H9 (cell line): ENCODE results near the gene APOBEC3G. TPM values are rescaled to one million over a fixed set of nuclear protein-coding genes. Genes with fewer than 3 reads are reported as not detected.
"Not testable (repeated sequence)": the region's sequence is repeated elsewhere in the genome, so short reads cannot be mapped to it uniquely, and the experiment has no call there.

Source experiments
- DNase-seq: peaks from one replicate; pipeline ENCODE4 v3.0.0-alpha.2; 2017
- H2AFZ ChIP-seq: one replicate; pipeline ENCODE4 v1.6.1; 2013; ENCODE audit warnings: mild to moderate bottlenecking, low read length, control low read depth, moderate library complexity
- H2AK5ac ChIP-seq: 2 replicates; pipeline ENCODE4 v1.6.1; 2013; ENCODE audit warnings: low read length, control low read depth, mixed read lengths; ENCODE audit not compliant: insufficient read length
- H2BK120ac ChIP-seq: one replicate; pipeline ENCODE4 v1.6.1; 2013; ENCODE audit warnings: low read depth, mild to moderate bottlenecking, low read length, control low read depth, inconsistent platforms; ENCODE audit not compliant: poor library complexity, severe bottlenecking
- H2BK12ac ChIP-seq: 2 replicates; pipeline ENCODE4 v1.6.1; 2013; ENCODE audit warnings: low read length, control low read depth, mixed read lengths, low read depth; ENCODE audit not compliant: insufficient read length
- H2BK15ac ChIP-seq: 2 replicates; pipeline ENCODE4 v1.6.1; 2013; ENCODE audit warnings: low read depth, low read length, control low read depth
- H2BK20ac ChIP-seq: one replicate; pipeline ENCODE4 v1.6.1; 2013; ENCODE audit warnings: low read depth, mild to moderate bottlenecking, low read length, control low read depth, inconsistent platforms; ENCODE audit not compliant: poor library complexity, severe bottlenecking
- H2BK5ac ChIP-seq: 2 replicates; pipeline ENCODE4 v1.6.1; 2013; ENCODE audit warnings: low read length, control low read depth, mixed read lengths; ENCODE audit not compliant: insufficient read length
- H3K14ac ChIP-seq: 2 replicates; pipeline ENCODE4 v1.6.1; 2013; ENCODE audit warnings: low read length, control low read depth; ENCODE audit not compliant: insufficient read depth
- H3K18ac ChIP-seq: 2 replicates; pipeline ENCODE4 v1.6.1; 2013; ENCODE audit warnings: low read depth, mild to moderate bottlenecking, mixed read lengths, low read length, control low read depth; ENCODE audit not compliant: insufficient read length
- H3K23ac ChIP-seq: 2 replicates; pipeline ENCODE4 v1.6.1; 2013; ENCODE audit warnings: low read length, control low read depth, mixed read lengths, low read depth; ENCODE audit not compliant: insufficient read length
- H3K23me2 ChIP-seq: 2 replicates; pipeline ENCODE4 v1.6.1; 2013; ENCODE audit warnings: low read depth, mild to moderate bottlenecking, mixed read lengths, low read length, control low read depth; ENCODE audit not compliant: insufficient read length, poor library complexity, severe bottlenecking
- H3K27ac ChIP-seq: 2 replicates; pipeline ENCODE4 v1.5.1; 2013; ENCODE audit warnings: low read length, control low read depth, mixed read lengths, low read depth; ENCODE audit not compliant: insufficient read length
- H3K27me3 ChIP-seq: 2 replicates; pipeline ENCODE4 v1.6.1; 2013; ENCODE audit warnings: low read length, control low read depth, inconsistent platforms; ENCODE audit not compliant: insufficient read depth
- H3K4ac ChIP-seq: 2 replicates; pipeline ENCODE4 v1.6.1; 2013; ENCODE audit warnings: low read depth, mild to moderate bottlenecking, control low read depth, inconsistent platforms, low read length, moderate library complexity
- H3K4me1 ChIP-seq: 2 replicates; pipeline ENCODE4 v1.6.1; 2013; ENCODE audit warnings: low read length, control low read depth, inconsistent platforms; ENCODE audit not compliant: insufficient read depth
- H3K4me2 ChIP-seq: 2 replicates; pipeline ENCODE4 v1.6.1; 2013; ENCODE audit warnings: low read length, control low read depth, mixed read lengths; ENCODE audit not compliant: insufficient read length, insufficient read depth
- H3K56ac ChIP-seq: 2 replicates; pipeline ENCODE4 v1.6.1; 2013; ENCODE audit warnings: low read depth, mild to moderate bottlenecking, mixed read lengths, low read length, control low read depth; ENCODE audit not compliant: insufficient read length
- H3K79me1 ChIP-seq: 2 replicates; pipeline ENCODE4 v1.6.1; 2013; ENCODE audit warnings: low read depth, mild to moderate bottlenecking, moderate library complexity, low read length, control low read depth, inconsistent platforms; ENCODE audit not compliant: insufficient read depth, poor library complexity, severe bottlenecking
- H3K79me2 ChIP-seq: 2 replicates; pipeline ENCODE4 v1.6.1; 2013; ENCODE audit warnings: low read length, control low read depth, inconsistent platforms; ENCODE audit not compliant: insufficient read depth
- H3K9ac ChIP-seq: 2 replicates; pipeline ENCODE4 v1.6.1; 2013; ENCODE audit warnings: low read length, control low read depth, mixed read lengths; ENCODE audit not compliant: insufficient read length; ENCODE audit errors: extremely low read depth
- H3K9me3 ChIP-seq: one replicate; pipeline ENCODE4 v1.6.1; 2013; ENCODE audit warnings: low read depth, low read length, inconsistent platforms; ENCODE audit not compliant: control insufficient read depth
- H3T11ph ChIP-seq: one replicate; pipeline ENCODE4 v1.6.1; 2013; ENCODE audit warnings: mild to moderate bottlenecking, low read length, control low read depth, inconsistent platforms
- H4K20me1 ChIP-seq: one replicate; pipeline ENCODE4 v1.6.1; 2013; ENCODE audit not compliant: control insufficient read depth, insufficient read length, insufficient read depth
- H4K5ac ChIP-seq: 2 replicates; pipeline ENCODE4 v1.6.1; 2013; ENCODE audit warnings: low read depth, mild to moderate bottlenecking, mixed read lengths, low read length, control low read depth; ENCODE audit not compliant: insufficient read length
- H4K8ac ChIP-seq: replicated peaks from 2 replicates; pipeline ENCODE4 v1.6.1; 2013; ENCODE audit warnings: low read length, control low read depth, mixed read lengths, low read depth; ENCODE audit not compliant: insufficient read length
- H4K91ac ChIP-seq: 2 replicates; pipeline ENCODE4 v1.6.1; 2013; ENCODE audit warnings: low read depth, mild to moderate bottlenecking, moderate library complexity, mixed read lengths, low read length, control low read depth; ENCODE audit not compliant: insufficient read length
- H3K27ac Mint-ChIP-seq, 3 experiments: 2 replicates in 2 of 3; 3 replicates in 1 of 3; pipeline ENCODE4 v1.8.0; 2020 to 2021; ENCODE audit warnings: mixed read lengths in 3 of 3, mild to moderate bottlenecking in 1 of 3, moderate library complexity in 1 of 3
- H3K27me3 Mint-ChIP-seq: 2 replicates; pipeline ENCODE4 v1.8.0; 2021; ENCODE audit warnings: low read depth, mild to moderate bottlenecking, moderate library complexity, mixed read lengths
- H3K36me3 Mint-ChIP-seq, 3 experiments: 2 replicates in 2 of 3; 3 replicates in 1 of 3; pipeline ENCODE4 v1.8.0; 2020 to 2021; ENCODE audit warnings: low read depth in 3 of 3, mixed read lengths in 3 of 3; ENCODE audit not compliant: insufficient read depth in 1 of 3
- H3K4me1 Mint-ChIP-seq, 2 experiments: 2 replicates each; pipeline ENCODE4 v1.8.0; 2020; ENCODE audit warnings: mixed read lengths in 2 of 2
- H3K4me3 Mint-ChIP-seq, 2 experiments: 2 replicates in 1 of 2; 3 replicates in 1 of 2; pipeline ENCODE4 v1.8.0; 2020 to 2021; ENCODE audit warnings: mild to moderate bottlenecking in 2 of 2, mixed read lengths in 2 of 2, moderate library complexity in 1 of 2
- H3K9me3 Mint-ChIP-seq, 2 experiments: 2 replicates in 1 of 2; 3 replicates in 1 of 2; pipeline ENCODE4 v1.8.0; 2020; ENCODE audit warnings: mild to moderate bottlenecking in 2 of 2, mixed read lengths in 2 of 2, moderate library complexity in 1 of 2
- WGBS: extraction: QIAGEN DNeasy Blood & Tissue Kit; methylation state at CpG from one replicate; pipeline ENCODE4 v1.1.7; 2013; ENCODE audit warnings: missing lambda C conversion rate, low lambda C conversion rate, mixed read lengths; ENCODE audit not compliant: insufficient read length; ENCODE audit errors: extremely low coverage; 5-methylcytosine and 5-hydroxymethylcytosine counted together
- total RNA-seq: library from RNA; stranded (reverse); gene quantifications from 2 replicates; pipeline ENCODE4 v1.2.1, GENCODE V29; 2021

APOBEC3G gene
- total RNA-seq, 1 experiment from 2014 or later, result 2.4 TPM

DNA sequence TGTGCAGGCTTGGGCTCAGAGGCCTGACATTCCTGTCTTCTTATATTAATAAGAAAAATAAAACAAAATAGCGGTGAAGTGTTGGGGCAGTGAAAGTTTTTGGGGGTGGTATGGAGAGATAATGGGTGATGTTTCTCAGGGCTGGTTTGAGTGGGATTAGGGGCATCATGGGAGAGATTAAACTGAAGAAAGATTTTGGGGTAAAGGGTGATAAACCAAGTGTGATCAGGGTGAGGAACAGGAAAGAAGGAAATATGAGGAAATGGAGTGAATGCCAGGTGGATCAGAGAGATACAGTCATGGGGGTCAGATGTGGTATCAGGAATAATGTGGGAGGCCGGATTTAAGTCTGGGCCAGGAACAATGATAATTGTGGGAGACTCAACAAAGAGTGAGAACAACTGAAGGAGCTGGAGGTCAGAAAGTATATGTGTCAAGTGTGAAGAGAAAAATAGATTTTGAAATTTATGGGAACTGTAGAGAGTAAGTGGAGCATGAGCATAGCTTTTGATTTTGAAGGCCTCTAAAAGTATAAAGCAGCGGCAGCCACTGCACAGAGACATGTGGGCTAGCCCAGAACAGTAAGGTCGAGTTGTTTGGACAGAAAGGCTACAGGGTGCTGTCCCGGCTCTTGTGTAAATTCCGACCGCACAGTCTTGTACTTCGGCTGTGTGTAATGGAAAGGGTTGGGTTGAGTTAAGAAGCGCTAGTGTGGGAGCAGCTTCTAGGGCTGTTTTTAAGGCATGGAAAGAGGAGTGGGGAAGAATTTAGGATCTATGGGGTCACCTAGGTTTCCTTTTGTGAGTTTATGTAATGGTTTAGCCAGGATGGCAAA, 10.4 kb upstream of the APOBEC3G start:
- H3K23me2 ChIP-seq, H4K91ac ChIP-seq, H3K9me3 ChIP-seq, H3K27ac ChIP-seq, H2BK120ac ChIP-seq, H3K14ac ChIP-seq, H2BK20ac ChIP-seq, H3K4me1 ChIP-seq, H3K4ac ChIP-seq, H3K27me3 Mint-ChIP-seq, H2BK12ac ChIP-seq, H3K18ac ChIP-seq, H4K5ac ChIP-seq, H4K20me1 ChIP-seq, H4K8ac ChIP-seq, H3K27me3 ChIP-seq, H3K79me2 ChIP-seq, H3K9ac ChIP-seq, H3K4me3 Mint-ChIP-seq, H3T11ph ChIP-seq, H2BK15ac ChIP-seq, H3K36me3 Mint-ChIP-seq, H3K79me1 ChIP-seq, H3K23ac ChIP-seq, H2AFZ ChIP-seq, DNase-seq, H3K9me3 Mint-ChIP-seq, H2AK5ac ChIP-seq, H3K56ac ChIP-seq, H3K27ac Mint-ChIP-seq, H3K4me2 ChIP-seq, H2BK5ac ChIP-seq: not testable (repeated sequence)
- H3K4me1 Mint-ChIP-seq, result peaks cover 9 to 11% of the 10 kb centered on the region in 2 experiments
- no CpG with 5 or more reads among the region's 9 CpGs for WGBS
